ENCODE measurements around the gene PLRG1.

DNA sequence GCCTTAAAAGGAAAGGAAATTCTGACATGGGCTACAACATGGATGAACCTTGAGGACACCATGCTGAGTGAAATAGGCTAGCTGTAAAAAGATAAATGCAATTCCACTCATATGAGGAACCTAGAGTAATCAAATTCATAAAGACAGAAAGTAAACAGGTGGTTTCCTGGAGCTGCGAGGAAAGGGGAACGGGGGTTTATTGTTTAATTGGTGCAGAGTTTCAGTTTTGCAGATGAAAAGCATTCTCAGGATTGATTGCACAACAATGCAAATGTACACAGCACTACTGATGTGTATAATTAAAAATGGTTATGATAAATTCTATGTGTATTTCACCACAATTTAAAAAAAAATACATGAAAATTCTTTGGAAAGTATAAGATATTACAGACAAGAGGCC is 24.0 kb downstream of the PLRG1 start:
- TF ChIP-seq CTCF (IDR thresholded peaks at IDR 0.05; ENCODE audit: low read length) (no peak), EZH2phosphoT487 (IDR thresholded peaks at IDR 0.05; ENCODE audit: low read length) (no peak)
